WI38 (cell line): Measurements from ENCODE around the gene CHST15.
"Not testable (repeated sequence)": the region's sequence is repeated elsewhere in the genome, so short reads cannot be mapped to it uniquely, and the experiment has no call there.

Source experiments
- H3K4me3 ChIP-seq: 2 replicates; pipeline ENCODE4 v1.5.1; 2011; ENCODE audit warnings: low read depth, mild to moderate bottlenecking, control low read depth, low read length
- TF ChIP-seq, protein P1 (sequence below): IDR thresholded peaks from 2 replicates; pipeline ENCODE4 v1.5.1; 2012; ENCODE audit warnings: low read depth, mild to moderate bottlenecking, control low read depth, low read length

Gene CHST15

DNA sequence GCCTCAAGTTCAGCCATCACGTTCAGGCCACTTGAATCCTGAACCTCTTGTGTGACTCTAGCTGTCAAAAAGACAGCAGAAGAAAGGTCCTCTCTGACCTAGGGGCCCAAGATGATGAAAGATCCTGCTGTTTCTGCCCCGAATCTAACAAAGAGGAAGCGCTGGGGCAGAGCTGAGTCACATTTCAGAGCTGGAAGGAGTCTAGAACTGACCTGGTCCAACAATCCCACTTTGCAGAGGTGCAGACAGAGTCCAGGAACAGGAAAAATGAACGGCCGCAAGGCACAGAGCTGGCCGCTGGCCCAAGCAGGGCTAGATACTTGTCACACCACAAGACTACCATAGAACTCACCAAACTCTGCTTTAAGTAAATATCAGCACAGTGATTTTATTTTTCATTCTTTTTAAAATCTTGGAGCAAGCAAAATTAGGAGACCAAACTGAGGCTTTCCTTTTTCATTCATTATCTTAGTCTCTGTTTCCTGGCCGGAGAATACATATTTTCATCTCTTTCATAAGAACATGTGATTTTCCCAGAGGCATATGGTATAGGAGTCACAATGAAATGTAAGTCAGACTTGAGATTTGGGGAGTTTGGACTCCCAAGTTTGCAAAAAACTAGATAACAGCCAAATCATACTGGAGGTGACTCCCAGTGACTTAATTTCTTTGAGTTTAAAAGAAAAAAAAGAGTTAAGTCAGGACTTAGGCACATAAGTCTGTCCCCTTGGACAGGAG lies 52.8 kb downstream of the CHST15 start:
- no peak overlapping the region for H3K4me3 ChIP-seq
- TF ChIP-seq, protein P1, sequence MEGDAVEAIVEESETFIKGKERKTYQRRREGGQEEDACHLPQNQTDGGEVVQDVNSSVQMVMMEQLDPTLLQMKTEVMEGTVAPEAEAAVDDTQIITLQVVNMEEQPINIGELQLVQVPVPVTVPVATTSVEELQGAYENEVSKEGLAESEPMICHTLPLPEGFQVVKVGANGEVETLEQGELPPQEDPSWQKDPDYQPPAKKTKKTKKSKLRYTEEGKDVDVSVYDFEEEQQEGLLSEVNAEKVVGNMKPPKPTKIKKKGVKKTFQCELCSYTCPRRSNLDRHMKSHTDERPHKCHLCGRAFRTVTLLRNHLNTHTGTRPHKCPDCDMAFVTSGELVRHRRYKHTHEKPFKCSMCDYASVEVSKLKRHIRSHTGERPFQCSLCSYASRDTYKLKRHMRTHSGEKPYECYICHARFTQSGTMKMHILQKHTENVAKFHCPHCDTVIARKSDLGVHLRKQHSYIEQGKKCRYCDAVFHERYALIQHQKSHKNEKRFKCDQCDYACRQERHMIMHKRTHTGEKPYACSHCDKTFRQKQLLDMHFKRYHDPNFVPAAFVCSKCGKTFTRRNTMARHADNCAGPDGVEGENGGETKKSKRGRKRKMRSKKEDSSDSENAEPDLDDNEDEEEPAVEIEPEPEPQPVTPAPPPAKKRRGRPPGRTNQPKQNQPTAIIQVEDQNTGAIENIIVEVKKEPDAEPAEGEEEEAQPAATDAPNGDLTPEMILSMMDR = no peak

DNA sequence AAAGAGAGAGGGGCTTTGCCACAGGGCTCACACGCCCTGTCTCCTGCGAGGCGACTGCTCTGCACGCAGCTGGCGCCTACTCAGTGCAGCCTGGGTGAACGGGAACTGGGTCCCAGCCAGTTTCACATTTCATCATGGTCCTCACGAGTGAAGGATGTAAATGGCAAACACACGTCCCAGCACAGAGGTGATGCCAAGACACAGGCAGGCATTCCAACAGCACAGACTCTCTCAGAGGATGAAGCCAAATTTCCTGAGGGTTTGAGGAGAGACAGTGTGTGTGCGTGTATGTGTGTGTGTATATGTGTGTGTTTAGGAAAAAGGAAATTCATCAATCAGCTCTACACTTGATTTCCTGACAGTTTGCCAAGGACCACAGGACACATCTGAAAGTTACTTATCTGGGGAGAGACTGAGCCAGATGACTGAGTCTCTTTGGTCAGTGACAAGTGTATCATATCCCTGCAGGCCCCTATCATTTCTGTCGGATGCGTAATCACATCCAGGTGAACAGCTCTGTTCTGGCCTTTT lies 53.9 kb downstream of the CHST15 start:
- no peak overlapping the region for H3K4me3 ChIP-seq
- TF ChIP-seq, protein P1 = no peak

DNA sequence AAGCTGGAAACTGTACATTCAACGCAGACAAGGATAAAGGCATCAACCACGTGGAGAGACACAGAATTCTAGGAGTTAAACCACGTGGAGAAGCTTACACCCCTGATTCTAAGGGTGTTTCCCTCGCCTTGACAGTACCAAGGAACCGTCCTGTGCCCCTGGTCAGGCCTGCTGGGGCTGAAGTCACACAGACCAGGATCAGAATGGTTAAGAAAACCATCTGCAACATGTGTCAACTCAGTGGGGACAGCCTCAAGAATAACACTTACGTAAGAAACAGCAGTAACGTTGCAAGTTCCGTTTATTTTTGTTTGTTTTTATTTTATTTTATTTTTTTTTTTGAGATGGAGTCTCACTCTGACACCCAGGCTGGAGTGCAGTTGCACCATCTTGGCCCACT lies 55.6 kb downstream of the CHST15 start:
- TF ChIP-seq, protein P1 = no peak
- H3K4me3 ChIP-seq = no peak overlapping the region

DNA sequence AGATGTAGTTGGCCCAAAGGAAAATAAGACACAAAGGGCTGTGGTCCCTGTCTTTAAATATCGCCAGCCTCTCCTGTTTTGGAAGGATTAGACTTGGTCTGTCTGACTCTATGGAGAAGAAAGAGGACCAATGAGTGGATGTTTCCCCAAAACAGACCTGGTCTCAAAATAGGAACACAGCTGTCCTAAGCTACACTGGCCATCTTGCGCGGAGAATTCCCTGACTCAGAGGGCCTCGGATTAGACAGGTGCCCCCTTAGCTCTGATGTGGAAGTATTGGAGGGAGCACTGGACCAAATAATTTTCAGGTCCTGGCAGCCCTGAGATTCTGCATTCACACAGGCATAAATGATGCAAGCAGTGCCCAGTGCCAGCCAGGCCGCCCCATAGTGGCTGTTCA lies 56.1 kb downstream of the CHST15 start:
- H3K4me3 ChIP-seq = no peak overlapping the region
- TF ChIP-seq, protein P1 = no peak

DNA sequence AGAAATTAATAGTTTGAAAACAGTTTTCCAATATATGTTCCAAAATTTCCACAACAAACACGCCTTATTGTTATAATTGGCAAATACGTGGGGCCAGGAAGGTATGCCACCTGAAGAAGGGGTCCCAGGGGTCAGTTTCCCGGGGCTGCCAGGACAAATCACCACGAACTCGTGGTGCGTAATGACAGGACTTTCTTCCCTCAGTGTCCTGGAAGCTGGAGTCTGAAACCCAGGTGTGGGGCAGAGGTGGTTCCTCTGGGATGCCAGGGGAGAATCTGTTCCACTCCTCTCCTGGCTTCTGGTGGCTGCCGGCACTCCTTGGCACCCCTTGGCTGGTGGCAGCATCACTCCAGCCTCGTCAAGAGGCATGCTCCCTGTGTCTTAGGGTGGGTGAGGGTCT lies 56.7 kb downstream of the CHST15 start:
- TF ChIP-seq, protein P1 = no peak
- no peak overlapping the region for H3K4me3 ChIP-seq

DNA sequence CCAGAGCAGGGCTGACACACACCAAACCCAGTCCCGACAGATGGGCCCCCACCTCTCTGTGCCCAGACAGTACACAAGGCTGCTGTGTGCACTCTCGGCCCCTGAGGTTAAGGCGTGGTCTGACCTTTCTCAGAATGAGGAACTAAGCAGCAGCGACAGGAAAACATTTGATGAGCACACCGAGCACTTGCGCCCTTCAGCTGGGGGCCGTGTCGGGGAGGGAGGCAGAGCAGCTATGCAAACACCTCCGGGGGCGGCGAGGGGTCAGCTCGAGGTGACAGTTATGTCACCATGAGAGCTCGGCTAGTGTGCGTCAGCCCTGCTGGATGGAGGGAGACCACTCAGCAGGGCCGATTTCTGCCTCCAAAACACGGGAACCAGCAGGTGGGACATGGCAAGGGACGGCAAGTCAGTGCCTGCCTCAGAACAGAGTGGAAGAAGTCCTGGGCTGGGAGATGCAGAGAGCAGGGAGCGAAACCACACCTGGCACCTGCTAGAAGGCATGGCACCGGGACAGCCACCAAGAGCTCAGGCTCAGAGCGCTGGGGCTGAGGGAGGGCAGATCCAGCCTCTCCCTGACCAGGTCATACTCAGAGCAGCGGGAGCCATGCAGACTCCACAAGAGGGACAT lies 57.4 kb downstream of the CHST15 start:
- TF ChIP-seq, protein P1 = no peak
- no peak overlapping the region for H3K4me3 ChIP-seq

DNA sequence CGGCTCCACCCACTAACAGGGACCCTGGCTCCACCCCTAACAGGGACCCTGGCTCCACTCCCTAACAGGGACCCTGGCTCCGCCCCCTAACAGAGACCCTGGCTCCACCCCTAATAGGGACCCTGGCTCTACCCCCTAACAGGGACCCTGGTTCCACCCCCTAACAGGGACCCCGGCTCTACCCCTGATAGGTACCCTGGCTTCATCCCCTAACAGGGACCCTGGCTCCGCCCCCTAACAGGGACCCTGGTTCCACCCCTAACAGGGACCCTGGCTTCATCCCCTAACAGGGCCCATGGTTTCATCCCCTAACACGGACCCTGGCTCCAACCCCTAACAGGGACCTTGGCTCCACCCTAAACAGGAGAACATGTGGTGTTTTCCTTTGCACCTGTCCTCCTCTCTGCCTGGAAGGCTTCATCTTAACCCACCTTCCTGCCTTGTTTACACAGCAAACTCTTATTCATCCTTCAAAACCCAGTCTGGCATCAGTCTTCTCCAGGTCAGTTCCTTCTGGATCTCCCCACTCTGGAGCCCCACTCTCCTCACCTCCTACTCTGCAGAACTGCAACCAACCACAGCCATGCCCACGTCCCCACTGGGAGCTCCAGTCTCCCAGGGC lies 58.0 kb downstream of the CHST15 start:
- TF ChIP-seq, protein P1 = no peak
- no peak overlapping the region for H3K4me3 ChIP-seq

DNA sequence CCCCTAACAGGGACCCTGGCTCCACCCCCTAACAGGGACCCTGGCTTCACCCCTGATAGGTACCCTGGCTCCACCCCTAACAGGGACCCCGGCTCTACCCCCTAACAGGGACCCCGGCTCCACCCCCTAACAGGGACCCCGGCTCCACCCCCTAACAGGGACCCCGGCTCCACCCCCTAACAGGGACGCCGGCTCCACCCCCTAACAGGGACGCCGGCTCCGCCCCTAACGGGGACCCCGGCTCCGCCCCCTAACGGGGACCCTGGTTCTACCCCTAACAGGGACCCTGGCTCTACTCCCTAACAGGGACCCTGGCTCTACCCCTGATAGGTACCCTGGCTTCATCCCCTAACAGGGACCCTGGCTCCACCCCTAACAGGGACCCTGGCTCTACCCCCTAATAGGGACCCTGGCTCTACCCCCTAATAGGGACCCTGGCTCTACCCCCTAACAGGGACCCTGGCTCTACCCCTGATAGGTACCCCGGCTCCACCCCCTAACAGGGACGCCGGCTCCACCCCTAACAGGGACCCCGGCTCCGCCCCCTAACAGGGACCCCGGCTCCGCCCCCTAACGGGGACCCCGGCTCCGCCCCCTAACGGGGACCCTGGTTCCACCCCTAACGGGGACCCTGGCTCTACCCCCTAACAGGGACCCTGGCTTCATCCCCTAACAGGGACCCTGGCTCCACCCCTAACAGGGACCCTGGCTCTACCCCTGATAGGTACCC lies 58.7 kb downstream of the CHST15 start:
- H3K4me3 ChIP-seq = not testable (repeated sequence)
